Measurements from ENCODE around the gene DPF3. TPM values are rescaled to one million over a fixed set of nuclear protein-coding genes. Genes with fewer than 3 reads are reported as not detected.

Gene DPF3
- total and polyA plus RNA-seq, 2 donors (not counting 1 experiment from before 2014, with no cell fraction given): 3.4 to 10.2 TPM

- peaks cover 24% of the 10 kb centered on the region for H3K79me2 ChIP-seq (ENCODE audit: control insufficient read depth, insufficient read depth, low read length)
- H3K4me2 ChIP-seq (replicated peaks; ENCODE audit: low read depth, low read length, poor library complexity, severe bottlenecking): no peak overlapping the region
- ATAC-seq (ENCODE audit: low read depth) (no peak), DNase-seq (no peak)
- intact Hi-C loops (cut with micrococcal nuclease): no loop called here
- H3K27ac ChIP-seq (ENCODE audit: low read length in 2 of 2): no peak overlapping the region
- H3K27me3 ChIP-seq (replicated peaks in 1 of 4; ENCODE audit: control extremely low read depth in 1 of 4, control insufficient read depth in 3 of 4, insufficient read depth in 4 of 4, low read length in 3 of 4): no peaks in the 10 kb centered on the region
- WGBS (ENCODE audit: insufficient coverage): 62% methylated on average over 3 of the region's 15 CpGs
- no peak for TF ChIP-seq CTCF (IDR thresholded peaks at IDR 0.05)
- TF ChIP-seq EZH2 (IDR thresholded peaks at IDR 0.05; ENCODE audit: borderline replicate concordance, insufficient read depth, low read depth, low read length, poor library complexity, severe bottlenecking): no peak
- H4K20me1 ChIP-seq (ENCODE audit: control insufficient read depth, insufficient read depth, low read length, poor library complexity, severe bottlenecking): peaks cover 8% of the 10 kb centered on the region
- no peak overlapping the region for H3K4me3 ChIP-seq (ENCODE audit: control extremely low read depth in 1 of 5, extremely low read depth in 1 of 5, insufficient read depth in 1 of 5, low read depth in 2 of 5, low read length in 4 of 5)
- peaks cover 0 to 16% (median 5%) of the 10 kb centered on the region in 3 donors for H3K9me3 ChIP-seq (ENCODE audit: control extremely low read depth in 1 of 3, control insufficient read depth in 2 of 3, insufficient read depth in 1 of 3, low read length in 2 of 3)
- Mint-ChIP-seq H3K27ac (no peak overlapping the region), H3K4me3 (no peak overlapping the region), H3K9me3 (ENCODE audit: insufficient read depth) (no peaks in the 10 kb centered on the region), H3K27me3 (no peaks in the 10 kb centered on the region), H3K4me1 (peaks cover 17% of the 10 kb centered on the region)
- CTCF ChIA-PET: no interaction called here
- POLR2A ChIA-PET: no interaction called here
- no peak overlapping the region for H3K9ac ChIP-seq (ENCODE audit: low read length)
- H2AFZ ChIP-seq (ENCODE audit: insufficient read depth, low read depth, low read length, poor library complexity, severe bottlenecking): no peak overlapping the region
- peaks cover 0 to 8% of the 10 kb centered on the region in 2 experiments for H3K36me3 ChIP-seq (replicated peaks in 1 of 2; ENCODE audit: control extremely low read depth in 1 of 2, control insufficient read depth in 1 of 2, extremely low read depth in 1 of 2, insufficient read depth in 2 of 2, low read length in 1 of 2)
- H3K4me1 ChIP-seq (ENCODE audit: control insufficient read depth in 2 of 2, insufficient read depth in 2 of 2, low read length in 2 of 2): peaks cover 6 to 7% of the 10 kb centered on the region in 2 donors
Observed at GRCh38 chr14:72781561-72782508, 112.1 kb downstream of the DPF3 start.

- no peaks in the 10 kb centered on the region for H3K27me3 Mint-ChIP-seq
- TF ChIP-seq EZH2 (IDR thresholded peaks at IDR 0.05; ENCODE audit: borderline replicate concordance, insufficient read depth, low read depth, low read length, poor library complexity, severe bottlenecking): no peak
- no peaks in the 10 kb centered on the region for H3K27me3 ChIP-seq (replicated peaks in 1 of 4; ENCODE audit: control extremely low read depth in 1 of 4, control insufficient read depth in 3 of 4, insufficient read depth in 4 of 4, low read length in 3 of 4)
- intact Hi-C loops (cut with micrococcal nuclease): no loop called here
- peaks cover 26% of the 10 kb centered on the region for H3K4me1 Mint-ChIP-seq
- ChIA-PET POLR2A (no interaction called here), CTCF (no interaction called here)
- no peak overlapping the region for H3K27ac ChIP-seq (ENCODE audit: low read length in 2 of 2)
- no peak overlapping the region for H3K4me3 Mint-ChIP-seq
- no peak overlapping the region for H3K9ac ChIP-seq (ENCODE audit: low read length)
- ATAC-seq (ENCODE audit: low read depth) (no peak), DNase-seq (no peak)
- peaks cover 0 to 16% (median 5%) of the 10 kb centered on the region in 3 donors for H3K9me3 ChIP-seq (ENCODE audit: control extremely low read depth in 1 of 3, control insufficient read depth in 2 of 3, insufficient read depth in 1 of 3, low read length in 2 of 3)
- no peak overlapping the region for H2AFZ ChIP-seq (ENCODE audit: insufficient read depth, low read depth, low read length, poor library complexity, severe bottlenecking)
- H3K4me1 ChIP-seq (ENCODE audit: control insufficient read depth in 2 of 2, insufficient read depth in 2 of 2, low read length in 2 of 2): peaks cover 16 to 18% of the 10 kb centered on the region in 2 donors
- H3K9me3 Mint-ChIP-seq (ENCODE audit: insufficient read depth): no peaks in the 10 kb centered on the region
- peaks cover 0 to 8% of the 10 kb centered on the region in 2 experiments for H3K36me3 ChIP-seq (replicated peaks in 1 of 2; ENCODE audit: control extremely low read depth in 1 of 2, control insufficient read depth in 1 of 2, extremely low read depth in 1 of 2, insufficient read depth in 2 of 2, low read length in 1 of 2)
- no peak overlapping the region for H3K27ac Mint-ChIP-seq
- H4K20me1 ChIP-seq (ENCODE audit: control insufficient read depth, insufficient read depth, low read length, poor library complexity, severe bottlenecking): peaks cover 18% of the 10 kb centered on the region
- H3K79me2 ChIP-seq (ENCODE audit: control insufficient read depth, insufficient read depth, low read length): peaks cover 28% of the 10 kb centered on the region
- no peak overlapping the region for H3K4me2 ChIP-seq (replicated peaks; ENCODE audit: low read depth, low read length, poor library complexity, severe bottlenecking)
- no peak overlapping the region for H3K4me3 ChIP-seq (ENCODE audit: control extremely low read depth in 1 of 5, extremely low read depth in 1 of 5, insufficient read depth in 1 of 5, low read depth in 2 of 5, low read length in 4 of 5)
- WGBS (ENCODE audit: insufficient coverage): 100% methylated on average over 1 of the region's 2 CpGs
Observed at GRCh38 chr14:72780751-72781150, 113.2 kb downstream of the DPF3 start.

Measured in B cell (primary cell).